IMR-90 (cell line): Measurements from ENCODE around the gene COL25A1.

ENCODE experiments used
- BHLHE40 ChIP-seq: fragments of 150-350 bp; IDR thresholded peaks from 2 replicates; pipeline ENCODE4 v1.6.1; 2016; ENCODE audit warnings: mild to moderate bottlenecking, low read depth, low read length
- POLR2A ChIP-seq: IDR thresholded peaks from 2 replicates; pipeline ENCODE4 v1.6.1; 2012; ENCODE audit warnings: mild to moderate bottlenecking, low read depth, low read length
- RAD21 ChIP-seq: IDR thresholded peaks from 2 replicates; pipeline ENCODE4 v1.6.1; 2012; ENCODE audit warnings: low read length, improper control_type of control experiment
- RCOR1 ChIP-seq: IDR thresholded peaks from 2 replicates; pipeline ENCODE4 v1.6.1; 2012; ENCODE audit warnings: mild to moderate bottlenecking, low read length, improper control_type of control experiment; ENCODE audit not compliant: insufficient replicate concordance
- TF ChIP-seq, protein P1 (sequence below): fragments of 150-350 bp; IDR thresholded peaks from 2 replicates; pipeline ENCODE4 v1.6.1; 2017; ENCODE audit warnings: mild to moderate bottlenecking, antibody characterized with exemption, low read length, low read depth
- TF ChIP-seq, protein P2 (sequence below): conservative IDR thresholded peaks from 2 replicates; pipeline ENCODE4 v1.5.1; 2012; ENCODE audit warnings: mild to moderate bottlenecking, low read depth, low read length, improper control_type of control experiment

DNA sequence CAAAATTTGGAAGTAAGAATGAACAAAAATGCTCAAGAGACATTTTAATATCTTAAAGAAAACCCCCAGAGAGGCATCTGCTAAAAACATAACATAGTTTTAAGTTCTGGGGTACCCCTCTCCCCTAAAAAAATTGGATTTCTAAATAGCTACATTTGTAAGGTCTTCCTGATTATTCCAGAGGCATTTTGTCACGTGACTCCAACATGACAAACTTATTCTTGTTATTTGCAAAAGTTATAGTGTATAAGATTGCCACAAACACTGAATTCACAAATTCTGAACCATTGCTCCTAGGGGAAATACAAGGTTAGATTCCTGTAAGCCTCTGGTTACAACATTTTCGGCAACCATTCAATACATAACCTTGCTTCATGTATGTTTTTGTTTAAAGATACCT is 73.4 kb downstream of the COL25A1 start:
- TF ChIP-seq, protein P1, sequence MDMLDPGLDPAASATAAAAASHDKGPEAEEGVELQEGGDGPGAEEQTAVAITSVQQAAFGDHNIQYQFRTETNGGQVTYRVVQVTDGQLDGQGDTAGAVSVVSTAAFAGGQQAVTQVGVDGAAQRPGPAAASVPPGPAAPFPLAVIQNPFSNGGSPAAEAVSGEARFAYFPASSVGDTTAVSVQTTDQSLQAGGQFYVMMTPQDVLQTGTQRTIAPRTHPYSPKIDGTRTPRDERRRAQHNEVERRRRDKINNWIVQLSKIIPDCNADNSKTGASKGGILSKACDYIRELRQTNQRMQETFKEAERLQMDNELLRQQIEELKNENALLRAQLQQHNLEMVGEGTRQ, result no peak
- TF ChIP-seq BHLHE40, result no peak
- TF ChIP-seq, protein P2, sequence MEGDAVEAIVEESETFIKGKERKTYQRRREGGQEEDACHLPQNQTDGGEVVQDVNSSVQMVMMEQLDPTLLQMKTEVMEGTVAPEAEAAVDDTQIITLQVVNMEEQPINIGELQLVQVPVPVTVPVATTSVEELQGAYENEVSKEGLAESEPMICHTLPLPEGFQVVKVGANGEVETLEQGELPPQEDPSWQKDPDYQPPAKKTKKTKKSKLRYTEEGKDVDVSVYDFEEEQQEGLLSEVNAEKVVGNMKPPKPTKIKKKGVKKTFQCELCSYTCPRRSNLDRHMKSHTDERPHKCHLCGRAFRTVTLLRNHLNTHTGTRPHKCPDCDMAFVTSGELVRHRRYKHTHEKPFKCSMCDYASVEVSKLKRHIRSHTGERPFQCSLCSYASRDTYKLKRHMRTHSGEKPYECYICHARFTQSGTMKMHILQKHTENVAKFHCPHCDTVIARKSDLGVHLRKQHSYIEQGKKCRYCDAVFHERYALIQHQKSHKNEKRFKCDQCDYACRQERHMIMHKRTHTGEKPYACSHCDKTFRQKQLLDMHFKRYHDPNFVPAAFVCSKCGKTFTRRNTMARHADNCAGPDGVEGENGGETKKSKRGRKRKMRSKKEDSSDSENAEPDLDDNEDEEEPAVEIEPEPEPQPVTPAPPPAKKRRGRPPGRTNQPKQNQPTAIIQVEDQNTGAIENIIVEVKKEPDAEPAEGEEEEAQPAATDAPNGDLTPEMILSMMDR, result no peak
- TF ChIP-seq RCOR1, result no peak
- TF ChIP-seq POLR2A, result no peak
- no peak for TF ChIP-seq RAD21
